Measurements from ENCODE around the gene MYOC.

MYOC gene

DNA sequence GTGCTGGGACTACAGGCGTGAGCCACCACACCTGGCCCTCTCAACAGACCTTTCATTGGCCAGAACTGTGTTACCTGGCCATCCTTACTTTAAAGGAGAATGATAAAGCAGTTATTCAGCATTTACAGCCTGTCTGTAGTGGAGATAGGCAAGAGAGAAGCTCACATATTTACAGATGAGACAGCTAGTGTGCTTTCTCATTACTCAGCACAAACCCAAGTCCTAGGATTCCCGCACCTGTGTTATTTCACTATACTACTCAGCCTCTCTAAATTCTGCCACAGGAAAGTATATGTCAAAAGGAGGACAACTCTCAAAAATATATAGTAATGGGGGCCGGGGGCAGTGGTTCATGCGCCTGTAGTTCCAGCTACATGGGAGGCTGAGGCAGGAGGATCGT lies 15.9 kb upstream of the MYOC start:
- H3K79me2 ChIP-seq (ENCODE audit: insufficient read depth, low read depth): no peaks in the 10 kb centered on the region
- H3K36me3 ChIP-seq (ENCODE audit: insufficient read depth): no peaks in the 10 kb centered on the region
- no peak overlapping the region for H3K4me3 ChIP-seq (IDR thresholded peaks at IDR 0.05; ENCODE audit: insufficient read depth, low read depth, low read length)
- no peaks in the 10 kb centered on the region for H4K20me1 ChIP-seq (ENCODE audit: insufficient read depth)
- H3K27me3 ChIP-seq (ENCODE audit: insufficient read depth, low read depth): no peaks in the 10 kb centered on the region
- H3K4me1 ChIP-seq (ENCODE audit: low read depth, poor library complexity, severe bottlenecking): no peaks in the 10 kb centered on the region
- H3K27ac ChIP-seq: no peak overlapping the region
- H2AFZ ChIP-seq (ENCODE audit: low read depth): no peak overlapping the region
- no peak overlapping the region for H3K9ac ChIP-seq
- TF ChIP-seq CTCF (conservative IDR thresholded peaks at IDR 0.05; ENCODE audit: low read depth, low read length): no peak
- H3K4me2 ChIP-seq: no peak overlapping the region

DNA sequence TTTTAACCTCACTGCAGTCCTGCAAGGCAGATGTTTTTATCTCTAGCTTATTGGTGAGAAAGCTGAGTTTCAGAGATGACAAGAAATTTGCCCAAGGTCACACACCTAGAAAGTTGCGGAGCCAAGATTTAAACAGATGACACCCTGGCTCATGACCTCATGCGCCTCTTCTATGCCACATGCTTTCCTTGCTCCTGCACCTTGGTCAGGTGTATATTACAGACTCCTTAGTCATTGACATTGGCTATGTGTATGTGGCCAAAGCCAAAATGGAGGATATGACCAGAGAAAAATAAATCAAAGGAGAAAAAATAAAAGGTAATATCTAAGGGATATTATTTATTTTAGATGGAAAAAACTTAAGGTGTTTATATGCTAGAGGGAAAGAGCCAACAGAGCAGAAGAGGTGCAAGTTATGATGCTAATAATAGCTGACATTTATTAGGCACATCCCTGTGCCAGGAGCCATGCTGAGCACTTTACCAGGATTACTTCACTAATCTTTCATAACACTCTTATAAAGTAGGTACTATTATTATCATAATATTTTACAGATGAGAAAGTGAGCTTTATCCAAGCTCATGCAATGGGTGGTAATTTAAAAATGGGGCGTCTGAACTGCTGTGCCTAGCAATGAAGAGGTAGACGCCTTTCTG lies 13.8 kb upstream of the MYOC start:
- no peaks in the 10 kb centered on the region for H4K20me1 ChIP-seq (ENCODE audit: insufficient read depth)
- no peak overlapping the region for H3K27ac ChIP-seq
- H3K36me3 ChIP-seq (ENCODE audit: insufficient read depth): no peaks in the 10 kb centered on the region
- no peak overlapping the region for H2AFZ ChIP-seq (ENCODE audit: low read depth)
- no peak overlapping the region for H3K4me3 ChIP-seq (IDR thresholded peaks at IDR 0.05; ENCODE audit: insufficient read depth, low read depth, low read length)
- no peak overlapping the region for H3K9ac ChIP-seq
- no peak overlapping the region for H3K4me2 ChIP-seq
- no peaks in the 10 kb centered on the region for H3K79me2 ChIP-seq (ENCODE audit: insufficient read depth, low read depth)
- H3K27me3 ChIP-seq (ENCODE audit: insufficient read depth, low read depth): no peaks in the 10 kb centered on the region
- no peak for TF ChIP-seq CTCF (conservative IDR thresholded peaks at IDR 0.05; ENCODE audit: low read depth, low read length)
- H3K4me1 ChIP-seq (ENCODE audit: low read depth, poor library complexity, severe bottlenecking): no peaks in the 10 kb centered on the region

- Histone ChIP-seq H3K4me1 (ENCODE audit: low read depth, poor library complexity, severe bottlenecking) (no peaks in the 10 kb centered on the region), H3K36me3 (ENCODE audit: insufficient read depth) (no peaks in the 10 kb centered on the region), H3K27me3 (ENCODE audit: insufficient read depth, low read depth) (no peaks in the 10 kb centered on the region), H3K4me3 (IDR thresholded peaks at IDR 0.05; ENCODE audit: insufficient read depth, low read depth, low read length) (no peak overlapping the region), H3K27ac (no peak overlapping the region), H3K9ac (no peak overlapping the region), H2AFZ (ENCODE audit: low read depth) (no peak overlapping the region), H4K20me1 (ENCODE audit: insufficient read depth) (no peaks in the 10 kb centered on the region), H3K4me2 (no peak overlapping the region), H3K79me2 (ENCODE audit: insufficient read depth, low read depth) (no peaks in the 10 kb centered on the region)
- no peak for TF ChIP-seq CTCF (conservative IDR thresholded peaks at IDR 0.05; ENCODE audit: low read depth, low read length)
Observed at GRCh38 chr1:171664976-171665375, 12.5 kb upstream of the MYOC start.

DNA sequence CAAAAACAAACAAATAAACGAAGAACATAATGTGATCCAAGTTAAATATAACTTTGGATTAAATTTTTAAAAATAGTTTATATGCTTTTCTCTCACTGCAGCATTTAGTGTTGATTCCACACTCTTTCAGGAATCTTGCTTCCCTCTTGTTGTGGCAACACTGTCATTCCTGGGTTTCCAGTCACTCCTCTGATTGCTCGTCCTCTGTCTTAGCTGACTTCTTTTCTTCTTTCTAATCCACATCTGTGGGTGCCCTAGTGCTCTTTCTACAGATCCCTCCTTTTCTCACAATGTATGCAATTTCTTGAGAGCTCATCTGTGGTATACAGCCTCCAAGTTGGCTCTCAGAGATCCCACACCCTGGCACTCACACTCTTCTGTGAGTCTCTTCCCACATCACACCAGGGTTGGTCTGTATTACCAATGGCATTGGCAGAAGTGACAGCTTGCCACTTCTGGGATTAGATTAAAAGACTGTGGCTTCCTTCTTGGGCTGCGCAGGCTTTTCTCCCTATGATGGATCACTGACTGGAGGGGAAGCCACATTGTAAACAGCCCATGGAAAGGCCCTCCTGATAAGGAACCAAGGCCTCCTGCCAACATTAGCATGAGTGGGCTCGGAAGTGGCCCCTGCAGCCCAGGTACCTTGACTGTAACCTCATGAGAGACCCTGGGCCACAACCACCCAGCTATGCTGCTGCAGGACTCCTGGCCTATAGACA lies 11.5 kb upstream of the MYOC start:
- no peak overlapping the region for H3K27ac ChIP-seq
- no peak overlapping the region for H3K4me3 ChIP-seq (IDR thresholded peaks at IDR 0.05; ENCODE audit: insufficient read depth, low read depth, low read length)
- H3K4me2 ChIP-seq: no peak overlapping the region
- H4K20me1 ChIP-seq (ENCODE audit: insufficient read depth): no peaks in the 10 kb centered on the region
- no peak overlapping the region for H2AFZ ChIP-seq (ENCODE audit: low read depth)
- TF ChIP-seq CTCF (conservative IDR thresholded peaks at IDR 0.05; ENCODE audit: low read depth, low read length): no peak
- no peaks in the 10 kb centered on the region for H3K27me3 ChIP-seq (ENCODE audit: insufficient read depth, low read depth)
- no peaks in the 10 kb centered on the region for H3K36me3 ChIP-seq (ENCODE audit: insufficient read depth)
- H3K79me2 ChIP-seq (ENCODE audit: insufficient read depth, low read depth): no peaks in the 10 kb centered on the region
- H3K4me1 ChIP-seq (ENCODE audit: low read depth, poor library complexity, severe bottlenecking): no peaks in the 10 kb centered on the region
- no peak overlapping the region for H3K9ac ChIP-seq
